Parathyroid adenoma (tissue), 2 donors: Measurements from ENCODE around the gene TBXAS1.
A peak's percentile ranks its signal among the peaks of the same experiment; 100 is the strongest.

Experiments used
- H2AFZ ChIP-seq: fragments of 300-600 bp; sonication (generic); one replicate; pipeline ENCODE4 v1.7.0; 2017; ENCODE audit warnings: antibody characterized with exemption, mild to moderate bottlenecking
- H3K27ac ChIP-seq: fragments of 300-600 bp; sonication (generic); one replicate; pipeline ENCODE4 v1.7.0; 2017
- H3K27me3 ChIP-seq: fragments of 300-600 bp; sonication (generic); one replicate; pipeline ENCODE4 v1.7.0; 2017; ENCODE audit warnings: low read length; ENCODE audit not compliant: control insufficient read depth, insufficient read depth
- H3K36me3 ChIP-seq: fragments of 300-600 bp; sonication (generic); one replicate; pipeline ENCODE4 v1.7.0; 2017; ENCODE audit warnings: low read length; ENCODE audit not compliant: control insufficient read depth, insufficient read depth
- H3K4me1 ChIP-seq: fragments of 300-600 bp; sonication (generic); one replicate; pipeline ENCODE4 v1.7.0; 2017; ENCODE audit warnings: control low read depth
- H3K4me2 ChIP-seq: fragments of 300-600 bp; sonication (generic); one replicate; pipeline ENCODE4 v1.7.0; 2017; ENCODE audit warnings: low read length
- H3K4me3 ChIP-seq: fragments of 300-600 bp; sonication (generic); one replicate; pipeline ENCODE4 v1.7.0; 2017; ENCODE audit warnings: low read depth, low read length
- H3K79me2 ChIP-seq: fragments of 300-600 bp; sonication (generic); one replicate; pipeline ENCODE4 v1.7.0; 2017; ENCODE audit warnings: control low read depth
- H3K9ac ChIP-seq: fragments of 300-600 bp; sonication (generic); one replicate; pipeline ENCODE4 v1.7.0; 2017; ENCODE audit warnings: mild to moderate bottlenecking
- H3K9me3 ChIP-seq: fragments of 300-600 bp; sonication (generic); one replicate; pipeline ENCODE4 v1.7.0; 2017; ENCODE audit warnings: low read length; ENCODE audit not compliant: control insufficient read depth
- TF ChIP-seq, protein P1 (sequence below): fragments of 300-600 bp; sonication (generic); IDR thresholded peaks from one replicate; pipeline ENCODE4 v1.7.0; 2017; ENCODE audit warnings: antibody characterized with exemption, mild to moderate bottlenecking
- donor health status: primary hyperparathyroidism.

Gene TBXAS1

DNA sequence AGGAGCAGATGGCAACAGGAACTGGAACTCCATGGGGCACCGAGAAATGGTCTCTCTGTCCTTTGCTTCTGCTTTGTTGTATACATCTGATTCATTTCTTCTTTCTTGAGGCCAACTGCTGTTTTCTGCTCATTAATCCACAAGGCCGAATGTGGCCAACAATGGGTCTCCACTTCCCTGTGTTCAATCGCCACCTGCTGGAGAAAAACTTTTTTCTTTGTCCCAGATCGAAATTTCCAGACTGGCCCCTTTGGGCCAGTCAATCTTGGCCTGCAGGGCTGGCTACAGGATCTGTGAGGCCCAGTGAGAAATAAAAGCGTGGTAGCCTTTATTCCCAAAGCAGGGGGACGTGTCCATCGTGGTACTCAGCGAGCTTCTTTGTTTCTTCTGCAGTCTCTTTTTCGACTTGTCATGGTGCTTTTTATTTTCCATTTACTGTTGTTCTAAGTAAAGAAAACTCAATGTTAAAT is 174.9 kb downstream of the TBXAS1 start:
- Histone ChIP-seq H3K27me3 (no peaks in the 10 kb centered on the region), H3K4me2 (no peak overlapping the region), H3K27ac (no peak overlapping the region), H2AFZ (no peak overlapping the region), H3K9me3 (no peaks in the 10 kb centered on the region), H3K36me3 (no peaks in the 10 kb centered on the region), H3K79me2 (no peaks in the 10 kb centered on the region), H3K4me3 (no peak overlapping the region), H3K9ac (no peak overlapping the region), H3K4me1 (no peaks in the 10 kb centered on the region)
- TF ChIP-seq, protein P1, sequence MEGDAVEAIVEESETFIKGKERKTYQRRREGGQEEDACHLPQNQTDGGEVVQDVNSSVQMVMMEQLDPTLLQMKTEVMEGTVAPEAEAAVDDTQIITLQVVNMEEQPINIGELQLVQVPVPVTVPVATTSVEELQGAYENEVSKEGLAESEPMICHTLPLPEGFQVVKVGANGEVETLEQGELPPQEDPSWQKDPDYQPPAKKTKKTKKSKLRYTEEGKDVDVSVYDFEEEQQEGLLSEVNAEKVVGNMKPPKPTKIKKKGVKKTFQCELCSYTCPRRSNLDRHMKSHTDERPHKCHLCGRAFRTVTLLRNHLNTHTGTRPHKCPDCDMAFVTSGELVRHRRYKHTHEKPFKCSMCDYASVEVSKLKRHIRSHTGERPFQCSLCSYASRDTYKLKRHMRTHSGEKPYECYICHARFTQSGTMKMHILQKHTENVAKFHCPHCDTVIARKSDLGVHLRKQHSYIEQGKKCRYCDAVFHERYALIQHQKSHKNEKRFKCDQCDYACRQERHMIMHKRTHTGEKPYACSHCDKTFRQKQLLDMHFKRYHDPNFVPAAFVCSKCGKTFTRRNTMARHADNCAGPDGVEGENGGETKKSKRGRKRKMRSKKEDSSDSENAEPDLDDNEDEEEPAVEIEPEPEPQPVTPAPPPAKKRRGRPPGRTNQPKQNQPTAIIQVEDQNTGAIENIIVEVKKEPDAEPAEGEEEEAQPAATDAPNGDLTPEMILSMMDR, result no peak

GRCh38 chr7:140004672-140005071 is 175.6 kb downstream of the TBXAS1 start:
- Histone ChIP-seq H3K9ac (no peak overlapping the region), H3K4me1 (no peaks in the 10 kb centered on the region), H3K27ac (no peak overlapping the region), H3K79me2 (no peaks in the 10 kb centered on the region), H3K36me3 (no peaks in the 10 kb centered on the region), H2AFZ (no peak overlapping the region), H3K27me3 (no peaks in the 10 kb centered on the region), H3K4me2 (no peak overlapping the region), H3K4me3 (no peak overlapping the region), H3K9me3 (no peaks in the 10 kb centered on the region)
- TF ChIP-seq, protein P1, result no peak

- H3K4me3 ChIP-seq, result no peak overlapping the region
- TF ChIP-seq, protein P1, result no peak
- no peaks in the 10 kb centered on the region for H3K79me2 ChIP-seq
- no peaks in the 10 kb centered on the region for H3K9me3 ChIP-seq
- no peaks in the 10 kb centered on the region for H3K27me3 ChIP-seq
- H2AFZ ChIP-seq, result no peak overlapping the region
- H3K4me2 ChIP-seq, result no peak overlapping the region
- H3K4me1 ChIP-seq, result no peaks in the 10 kb centered on the region
- H3K9ac ChIP-seq, result no peak overlapping the region
- no peak overlapping the region for H3K27ac ChIP-seq
- no peaks in the 10 kb centered on the region for H3K36me3 ChIP-seq
Measured at GRCh38 chr7:140005341-140005740, 176.3 kb downstream of the TBXAS1 start.

- TF ChIP-seq, protein P1, result peak; percentile 17
- no peak overlapping the region for H2AFZ ChIP-seq
Measured at GRCh38 chr7:140005754-140006503, 176.9 kb downstream of the TBXAS1 start.

GRCh38 chr7:140006600-140006999 is 177.5 kb downstream of the TBXAS1 start:
- no peaks in the 10 kb centered on the region for H3K4me1 ChIP-seq
- H3K27me3 ChIP-seq, result no peaks in the 10 kb centered on the region
- H3K9me3 ChIP-seq, result no peaks in the 10 kb centered on the region
- no peaks in the 10 kb centered on the region for H3K36me3 ChIP-seq
- no peak overlapping the region for H2AFZ ChIP-seq
- TF ChIP-seq, protein P1, result no peak
- H3K79me2 ChIP-seq, result no peaks in the 10 kb centered on the region
- H3K9ac ChIP-seq, result no peak overlapping the region
- H3K4me2 ChIP-seq, result no peak overlapping the region
- H3K27ac ChIP-seq, result no peak overlapping the region
- no peak overlapping the region for H3K4me3 ChIP-seq

More at GRCh38 chr7:140005754-140006503, 176.9 kb downstream of the TBXAS1 start:
- Histone ChIP-seq H3K27me3 (no peaks in the 10 kb centered on the region), H3K4me3 (no peak overlapping the region), H3K36me3 (no peaks in the 10 kb centered on the region), H3K79me2 (no peaks in the 10 kb centered on the region), H3K9ac (no peak overlapping the region), H3K4me1 (no peaks in the 10 kb centered on the region), H3K9me3 (no peaks in the 10 kb centered on the region), H3K4me2 (no peak overlapping the region), H3K27ac (no peak overlapping the region)
